ENCODE data around the gene NSRP1. TPM values are rescaled to one million over a fixed set of nuclear protein-coding genes. Genes with fewer than 3 reads are reported as not detected.
"Not testable (repeated sequence)": the region's sequence is repeated elsewhere in the genome, so short reads cannot be mapped to it uniquely, and the experiment has no call there.

Gene NSRP1
- total RNA-seq (ENCODE audit: insufficient read depth, low replicate concordance) = 30.3 TPM

DNA sequence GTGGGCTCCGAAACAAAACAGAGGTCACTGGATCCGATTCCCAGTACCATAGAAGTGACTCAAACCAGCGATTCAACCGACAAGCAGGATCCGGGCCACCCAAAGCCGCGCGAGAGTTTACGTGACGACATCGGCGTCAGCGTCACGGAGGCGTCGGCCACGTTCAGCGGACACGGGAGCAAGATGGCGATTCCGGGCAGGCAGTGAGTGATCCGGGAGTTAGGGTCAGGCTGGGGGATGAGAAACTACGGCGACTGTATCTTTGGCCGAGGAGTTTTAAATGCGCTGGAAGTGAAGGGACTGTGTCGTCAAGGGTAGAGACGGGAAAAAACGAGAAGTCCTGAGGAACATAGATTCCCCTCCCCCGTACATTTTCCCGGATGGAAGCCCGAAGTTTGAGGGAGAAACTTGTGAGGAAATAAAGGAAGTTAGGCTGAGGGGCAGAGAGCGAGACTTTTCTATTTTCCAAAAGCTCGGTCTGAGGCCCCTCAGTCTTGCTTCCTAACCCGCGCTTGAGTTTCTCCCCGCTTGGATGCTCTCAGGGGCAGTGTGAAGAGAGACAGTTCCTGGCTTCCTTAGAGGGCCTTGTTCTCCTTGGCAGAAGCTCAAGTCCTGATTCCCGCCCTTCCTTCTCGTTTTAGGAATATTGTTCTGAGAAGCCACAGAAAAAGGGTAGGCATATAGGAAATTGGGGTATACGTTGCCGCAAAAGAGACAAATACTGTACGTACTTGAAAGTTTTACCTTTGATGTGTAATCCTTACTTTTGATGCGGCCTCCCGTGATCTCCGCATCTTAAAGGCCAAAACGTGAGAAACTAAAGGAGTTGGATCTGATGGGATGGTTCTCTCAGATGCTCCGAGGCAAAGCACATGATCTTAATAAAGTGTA lies at the start of gene NSRP1:
TSS of gene NSRP1 (plus strand) at position 156 of the 891 bp plus-strand sequence. CDS start at position 184, 28 bp downstream.
- peak; percentile 98 for DNase-seq (ENCODE audit: low spot score)

DNA sequence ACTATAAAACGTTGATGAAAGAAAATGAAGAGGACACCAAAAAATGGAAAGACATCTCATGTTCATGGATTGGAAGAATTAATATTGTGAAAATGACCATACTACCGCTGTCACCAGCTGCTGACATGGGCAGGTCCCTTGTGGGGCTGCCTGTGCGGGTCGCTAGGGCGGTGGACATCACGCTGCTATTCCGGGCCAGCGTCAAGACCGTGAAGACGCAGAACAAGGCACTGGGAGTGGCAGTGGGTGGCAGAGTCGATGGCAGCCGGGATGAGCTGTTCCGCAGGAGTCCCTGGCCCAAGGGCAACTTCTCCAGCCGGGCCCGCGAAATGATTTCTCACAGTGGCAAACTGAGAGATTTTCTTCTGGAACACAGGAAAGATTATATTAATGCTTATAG lies 48.2 kb upstream of the NSRP1 start:
- DNase-seq (ENCODE audit: low spot score) = no peak

- no peak for DNase-seq (ENCODE audit: low spot score)
Observed at GRCh38 chr17:30074254-30074653, 42.4 kb upstream of the NSRP1 start.

DNA sequence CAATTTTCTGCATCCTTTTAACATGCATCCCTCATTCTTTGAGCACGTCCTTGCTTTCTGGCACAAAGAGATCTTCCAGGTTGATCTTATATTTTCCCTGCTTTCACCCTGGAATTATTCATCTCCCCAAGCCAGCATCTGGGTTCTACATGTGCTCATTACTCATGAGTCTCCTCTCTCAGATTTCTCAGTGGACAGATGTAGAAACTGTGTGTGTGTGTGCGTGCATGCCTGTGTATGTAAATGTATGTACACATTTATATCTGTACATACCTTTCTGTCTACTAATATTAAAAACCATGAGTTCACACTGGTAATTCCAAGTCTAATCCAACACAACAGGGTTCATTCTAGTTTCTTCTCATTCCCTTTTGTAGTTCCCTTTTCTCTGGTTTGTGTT lies 41.9 kb upstream of the NSRP1 start:
- no peak for DNase-seq (ENCODE audit: low spot score)

GRCh38 chr17:30082773-30083172 lies 33.8 kb upstream of the NSRP1 start:
- no peak for DNase-seq (ENCODE audit: low spot score)

GRCh38 chr17:30084788-30085187 lies 31.8 kb upstream of the NSRP1 start:
- DNase-seq (ENCODE audit: low spot score) = no peak

DNA sequence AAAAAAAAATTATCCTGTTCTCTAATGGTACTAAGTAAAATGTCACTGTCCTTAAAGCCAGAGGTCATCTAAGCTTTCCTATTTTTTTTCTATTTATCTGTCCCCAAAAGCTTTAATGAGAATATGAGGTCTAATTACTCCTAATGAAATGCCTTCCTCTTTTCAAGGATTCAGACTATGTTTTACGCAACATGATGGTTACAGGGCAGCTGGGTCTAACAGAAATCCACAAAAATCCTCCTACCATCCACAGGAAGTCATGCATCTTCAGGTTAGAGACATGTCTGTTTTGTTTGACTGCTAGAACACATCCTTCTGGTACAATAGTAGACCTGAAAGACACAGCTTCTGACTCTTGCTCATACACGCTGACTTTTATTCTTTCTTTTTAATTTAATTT lies 29.7 kb upstream of the NSRP1 start:
- DNase-seq (ENCODE audit: low spot score) = no peak

DNA sequence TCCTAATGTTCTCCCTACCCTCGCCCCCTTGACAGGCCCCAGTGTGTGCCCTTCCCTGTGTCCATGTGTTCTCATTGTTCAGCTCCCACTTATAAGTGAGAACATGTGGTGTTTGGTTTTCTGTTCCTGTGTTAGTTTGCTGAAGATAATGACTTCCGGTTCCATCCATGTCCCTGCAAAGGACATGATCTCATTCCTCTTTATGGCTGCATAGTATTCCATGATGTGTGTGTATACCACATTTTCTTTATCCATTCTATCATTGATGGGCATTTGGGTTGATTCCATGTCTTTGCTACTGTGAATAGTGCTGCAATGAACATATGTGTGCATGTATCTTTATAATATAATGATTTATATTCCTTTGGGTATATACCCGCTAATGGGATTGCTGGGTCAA lies 29.2 kb upstream of the NSRP1 start:
- not testable (repeated sequence) for DNase-seq (ENCODE audit: low spot score)

DNA sequence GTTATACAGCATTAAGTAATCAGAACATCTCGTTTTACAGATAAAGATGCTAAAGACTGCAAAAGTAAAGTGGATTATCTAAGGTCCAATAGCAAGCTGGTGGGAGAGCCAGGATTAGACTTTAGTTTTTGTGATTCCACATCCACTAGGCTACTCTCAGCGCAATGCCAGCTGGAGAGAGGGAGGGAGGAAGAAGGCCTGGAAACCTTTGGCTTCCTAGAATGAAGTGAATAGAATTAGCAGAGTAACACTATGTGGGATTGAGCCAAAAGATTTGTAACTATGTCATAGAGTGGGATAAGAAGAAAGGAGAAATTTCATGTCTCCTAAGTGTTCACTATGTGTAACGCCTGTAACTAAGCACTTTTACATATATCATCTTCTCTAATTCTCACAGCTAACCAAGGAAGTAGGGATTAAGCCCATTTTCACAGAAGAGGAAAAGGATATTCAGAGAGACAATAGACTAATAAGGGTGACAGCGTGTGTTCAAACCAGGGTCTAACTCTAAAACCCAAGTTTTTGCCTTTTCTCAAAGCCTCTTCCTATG lies 25.4 kb upstream of the NSRP1 start:
- peak; percentile 34 for DNase-seq (ENCODE audit: low spot score)

DNA sequence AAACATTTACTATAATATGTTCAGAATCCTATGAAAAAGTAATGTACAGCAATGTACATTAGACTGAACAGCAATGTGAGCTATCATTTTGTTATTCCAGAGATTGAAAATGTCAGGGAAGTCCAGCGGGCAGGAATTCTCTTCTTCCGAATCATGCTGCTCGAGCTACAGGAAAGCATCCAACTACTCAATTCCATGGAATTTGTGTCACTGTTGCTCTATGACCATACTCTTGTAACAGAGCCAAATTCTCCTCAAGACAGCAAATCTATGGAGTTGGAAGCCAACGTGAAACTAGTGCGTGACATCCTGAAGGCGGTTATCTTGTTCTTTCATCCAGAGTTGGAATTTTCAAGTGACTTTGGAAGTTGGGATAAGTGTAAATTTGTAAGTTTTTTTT lies 24.8 kb upstream of the NSRP1 start:
- DNase-seq (ENCODE audit: low spot score) = peak; percentile 38

GRCh38 chr17:30092886-30093285 lies 23.7 kb upstream of the NSRP1 start:
- DNase-seq (ENCODE audit: low spot score) = no peak

DNA sequence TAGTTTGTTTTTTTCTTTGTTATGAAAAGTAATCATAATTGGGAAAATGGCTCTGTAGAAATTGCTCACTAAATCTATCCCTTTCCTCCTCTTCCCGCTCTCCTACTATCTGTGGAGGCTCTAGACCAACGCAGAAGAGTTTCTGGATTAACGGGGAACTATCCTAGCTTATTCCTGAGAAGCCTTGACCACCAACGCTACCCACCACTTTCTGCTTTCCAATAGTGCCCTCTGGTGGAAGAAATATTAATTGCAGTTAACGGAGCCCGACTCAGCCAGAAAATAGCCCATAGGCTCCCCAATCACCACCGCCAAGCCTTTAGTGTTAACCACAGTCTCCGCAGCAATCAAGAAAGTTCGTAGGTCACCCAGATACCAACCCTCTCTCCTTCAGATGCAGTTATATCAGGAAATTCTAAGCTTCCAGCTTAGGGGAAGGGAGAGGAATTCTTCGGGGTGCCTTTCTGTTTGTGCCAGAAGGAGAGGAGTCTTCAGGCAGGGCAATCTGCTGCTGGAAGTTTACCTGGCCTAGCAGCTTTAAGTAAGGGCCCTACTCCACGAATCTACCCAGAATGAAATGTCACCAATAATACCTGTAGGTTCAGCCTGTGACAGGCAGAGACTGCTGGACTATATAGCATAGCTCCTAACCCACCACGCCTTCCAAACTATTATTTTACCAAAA lies 23.0 kb upstream of the NSRP1 start:
- peak; percentile 70 for DNase-seq (ENCODE audit: low spot score)

DNA sequence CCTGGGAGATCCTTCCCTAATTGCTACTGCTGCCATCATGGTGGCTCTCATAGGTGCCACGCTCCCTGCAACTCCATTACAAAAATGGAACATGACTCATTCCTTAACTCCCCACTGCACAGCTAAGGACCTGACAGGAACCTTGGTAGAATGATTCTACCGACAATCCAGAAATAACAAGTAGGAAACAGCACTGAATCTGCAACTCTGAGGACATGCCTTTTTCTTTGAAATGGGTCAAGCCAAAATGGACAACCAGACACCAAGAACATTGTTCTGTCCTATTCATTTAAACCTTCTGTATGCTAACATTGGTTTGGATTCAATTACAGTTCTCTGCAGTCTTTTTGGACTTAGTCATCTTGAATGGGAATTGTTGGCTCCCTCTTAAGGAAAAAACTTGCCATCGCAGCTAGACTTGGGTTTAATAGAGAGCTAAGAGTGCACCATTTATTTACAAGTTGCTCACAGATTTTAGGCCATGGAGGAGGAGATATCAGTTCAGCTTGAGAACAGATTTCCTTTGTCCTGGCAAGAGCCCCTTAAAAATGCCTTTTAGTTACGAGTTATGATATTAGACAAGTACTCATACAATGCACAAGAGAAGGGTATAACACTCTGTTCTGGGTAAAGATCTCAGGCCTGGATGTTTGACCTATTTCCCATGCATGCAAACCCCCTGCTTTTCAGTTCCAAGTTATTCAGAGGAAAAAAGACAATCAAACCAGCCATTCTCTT lies 20.9 kb upstream of the NSRP1 start:
- peak; percentile 62 for DNase-seq (ENCODE audit: low spot score)

GRCh38 chr17:30101686-30102390 lies 14.8 kb upstream of the NSRP1 start:
- no peak for DNase-seq (ENCODE audit: low spot score)

- DNase-seq (ENCODE audit: low spot score) = no peak
Observed at GRCh38 chr17:30103921-30104320, 12.7 kb upstream of the NSRP1 start.

- peak; percentile 87 for DNase-seq (ENCODE audit: low spot score)
Observed at GRCh38 chr17:30104575-30105339, 11.9 kb upstream of the NSRP1 start.

DNA sequence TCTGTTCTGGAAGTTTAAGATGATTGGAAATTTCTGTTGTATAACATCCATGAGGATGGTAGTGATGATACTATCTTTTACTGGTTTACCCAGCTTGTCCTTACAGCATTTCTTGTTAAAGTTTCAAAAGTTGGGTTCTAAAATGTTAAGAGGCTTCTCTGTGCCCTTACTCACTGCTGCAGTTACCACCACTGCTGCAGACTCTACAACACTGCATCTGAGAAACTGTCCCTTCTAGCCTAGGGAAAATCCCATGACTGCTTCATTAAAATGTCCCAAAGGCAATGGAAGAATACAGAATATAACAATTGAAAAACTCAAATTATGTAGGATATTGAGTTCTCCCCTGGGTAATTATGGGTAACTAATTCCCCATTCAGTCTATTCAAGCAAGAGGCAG lies 3.8 kb upstream of the NSRP1 start:
- DNase-seq (ENCODE audit: low spot score) = no peak

GRCh38 chr17:30113213-30113612 lies 3.4 kb upstream of the NSRP1 start:
- no peak for DNase-seq (ENCODE audit: low spot score)

- DNase-seq (ENCODE audit: low spot score) = no peak
Observed at GRCh38 chr17:30116345-30116660, 313 bp upstream of the NSRP1 start.

- no peak for DNase-seq (ENCODE audit: low spot score)
Observed at GRCh38 chr17:30117675-30118081, 1.1 kb downstream of the NSRP1 start.

- DNase-seq (ENCODE audit: low spot score) = not testable (repeated sequence)
Observed at GRCh38 chr17:30118635-30119034, 2.0 kb downstream of the NSRP1 start.
